ENCODE data around the gene RAD51AP1. TPM values are rescaled to one million over a fixed set of nuclear protein-coding genes. Genes with fewer than 3 reads are reported as not detected.

Gene RAD51AP1
- total RNA-seq, 1 donor from 2014 or later = 31.0 TPM

DNA sequence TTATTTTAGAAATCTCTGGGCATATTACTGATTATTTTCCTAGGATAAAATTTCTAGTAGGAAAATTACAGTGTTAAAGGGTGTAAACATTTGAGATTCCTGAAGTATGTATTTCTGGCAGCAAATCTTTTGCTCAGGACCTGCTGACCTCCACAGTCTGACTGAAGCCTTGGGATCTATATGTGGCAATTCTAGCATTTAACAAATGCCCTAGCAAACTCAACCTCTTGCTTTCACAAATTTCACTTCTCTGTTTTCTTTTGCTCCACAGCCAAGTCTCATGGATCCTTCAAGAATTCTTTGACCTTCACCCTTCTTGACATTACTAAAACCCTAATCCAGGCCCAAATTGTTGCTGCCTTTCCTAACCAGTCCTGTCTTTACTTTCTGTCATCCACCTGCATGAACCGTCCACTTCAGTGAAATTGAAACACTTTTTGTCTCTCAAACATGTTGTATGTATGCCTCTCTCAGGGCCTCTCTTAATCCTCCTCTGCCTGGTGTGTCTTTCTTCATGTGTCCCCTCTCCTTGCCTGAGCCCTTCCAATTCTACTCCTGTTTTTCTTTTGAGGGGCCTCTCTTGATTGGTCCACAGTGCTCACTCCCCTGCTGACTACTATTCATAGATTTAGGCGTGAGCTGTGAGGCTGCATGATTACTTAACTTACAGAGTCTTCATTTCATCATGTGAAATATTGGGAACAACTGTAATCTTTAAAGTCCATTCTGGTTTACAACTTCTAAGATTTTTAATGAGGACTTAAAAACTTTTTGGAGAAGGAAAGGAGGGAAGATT, 18.2 kb downstream of the RAD51AP1 start:
- DNase-seq (ENCODE audit: low spot score) = no peak
- Mint-ChIP-seq H3K27ac (no peak overlapping the region), H3K27me3 (ENCODE audit: low read depth) (no peaks in the 10 kb centered on the region), H3K4me3 (ENCODE audit: low read depth) (no peak overlapping the region), H3K9me3 (no peaks in the 10 kb centered on the region), H3K36me3 (ENCODE audit: low read depth) (peaks cover 32% of the 10 kb centered on the region), H3K4me1 (ENCODE audit: low read depth) (peaks cover 2% of the 10 kb centered on the region)
- intact Hi-C loops (cut with micrococcal nuclease) = no loop called here

DNA sequence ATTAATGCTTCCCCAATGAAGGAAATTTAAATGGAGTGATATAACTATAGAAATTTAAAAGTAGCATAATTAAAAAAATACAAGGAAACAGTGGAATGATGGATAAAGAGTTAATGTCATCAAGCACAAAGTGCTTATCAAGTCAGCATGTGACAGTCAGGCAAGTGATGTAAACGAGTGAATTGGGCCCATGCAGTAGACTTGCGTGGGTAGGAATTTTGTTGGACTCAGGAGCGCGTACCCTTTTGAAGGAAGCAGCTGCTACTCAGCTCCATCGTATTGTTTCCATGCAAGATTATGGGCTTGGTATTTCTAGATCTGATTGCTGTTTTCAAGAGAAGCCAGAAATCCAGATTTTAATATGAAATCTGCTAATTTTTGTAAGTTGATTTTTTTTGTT, 18.9 kb downstream of the RAD51AP1 start:
- no peak for DNase-seq (ENCODE audit: low spot score)
- Mint-ChIP-seq H3K4me3 (ENCODE audit: low read depth) (no peak overlapping the region), H3K27ac (no peak overlapping the region), H3K9me3 (no peaks in the 10 kb centered on the region), H3K36me3 (ENCODE audit: low read depth) (peaks cover 32% of the 10 kb centered on the region), H3K4me1 (ENCODE audit: low read depth) (peaks cover 3% of the 10 kb centered on the region), H3K27me3 (ENCODE audit: low read depth) (no peaks in the 10 kb centered on the region)
- intact Hi-C loops (cut with micrococcal nuclease) = no loop called here

DNA sequence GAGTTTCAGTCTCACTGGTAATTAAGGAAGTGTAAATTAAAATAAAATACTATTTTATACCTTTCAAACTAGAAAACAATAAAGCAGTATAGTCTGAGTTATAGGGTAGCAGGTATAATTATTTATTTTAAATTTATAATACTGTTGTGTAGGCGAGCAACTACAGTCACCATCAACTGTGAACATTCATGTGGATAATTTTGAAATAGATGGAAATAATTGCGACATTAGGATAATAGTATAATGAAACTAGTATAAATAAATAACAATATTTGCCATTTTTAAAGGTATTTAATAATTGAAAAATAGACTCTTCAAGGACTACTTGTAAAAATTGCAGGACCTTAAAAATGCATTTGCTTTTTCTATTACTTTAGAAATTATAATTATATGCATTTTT, 19.5 kb downstream of the RAD51AP1 start:
- H3K4me1 Mint-ChIP-seq (ENCODE audit: low read depth) = peaks cover 5% of the 10 kb centered on the region
- H3K27ac Mint-ChIP-seq = no peak overlapping the region

DNA sequence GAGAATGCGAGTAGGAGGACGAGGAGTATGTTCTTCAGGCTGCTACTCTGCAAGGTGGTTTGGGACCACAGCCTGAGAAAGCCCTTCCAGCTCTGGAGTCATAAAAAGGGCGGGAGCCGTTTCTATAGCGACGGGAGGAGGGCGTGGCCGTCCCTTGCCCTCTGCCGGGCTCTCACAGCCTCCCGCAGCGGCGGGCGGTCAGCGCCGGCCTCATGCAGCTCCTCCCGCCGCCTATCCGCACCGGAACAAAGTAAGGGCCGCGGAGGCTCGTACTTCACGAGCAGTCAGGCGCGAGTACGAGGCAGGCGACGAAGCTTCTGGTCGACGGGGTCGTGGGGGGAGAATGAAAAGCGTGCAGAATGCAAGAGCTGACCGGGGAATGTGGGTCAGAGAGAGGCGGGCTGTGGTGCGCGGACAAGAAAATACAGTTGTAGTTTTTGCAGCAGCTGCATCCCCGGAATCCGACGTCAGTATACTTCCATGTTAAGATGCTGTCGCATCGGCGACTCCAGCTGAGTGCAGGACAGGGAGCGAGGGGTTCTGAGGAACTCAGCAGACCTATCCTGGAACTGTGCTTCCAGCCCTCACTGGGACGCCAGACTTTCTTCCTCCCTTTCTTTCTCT, 23.5 kb downstream of the RAD51AP1 start, which contains the start of gene DYRK4:
Gene DYRK4 (plus strand): TSS at position 175 of the 624 bp plus-strand sequence. CDS start 38 bp downstream, at position 213.
- H3K36me3 Mint-ChIP-seq (ENCODE audit: low read depth) = peaks cover 13% of the 10 kb centered on the region
- H3K27me3 Mint-ChIP-seq (ENCODE audit: low read depth) = no peaks in the 10 kb centered on the region
- DNase-seq (ENCODE audit: low spot score) = no peak
- intact Hi-C loops (cut with micrococcal nuclease) = no loop called here
- H3K4me1 Mint-ChIP-seq (ENCODE audit: low read depth) = peaks cover 14% of the 10 kb centered on the region
- H3K4me3 Mint-ChIP-seq (ENCODE audit: low read depth) = peak within 1 kb of the TSS; percentile 43
- H3K9me3 Mint-ChIP-seq = no peaks in the 10 kb centered on the region
- H3K27ac Mint-ChIP-seq = no peak within 1 kb of the TSS

More for the DNA sequence above, 19.5 kb downstream of the RAD51AP1 start:
- DNase-seq (ENCODE audit: low spot score) = no peak
- H3K27me3 Mint-ChIP-seq (ENCODE audit: low read depth) = no peaks in the 10 kb centered on the region
- H3K36me3 Mint-ChIP-seq (ENCODE audit: low read depth) = peaks cover 32% of the 10 kb centered on the region
- no peak overlapping the region for H3K4me3 Mint-ChIP-seq (ENCODE audit: low read depth)
- intact Hi-C loops (cut with micrococcal nuclease) = no loop called here
- H3K9me3 Mint-ChIP-seq = no peaks in the 10 kb centered on the region

DNA sequence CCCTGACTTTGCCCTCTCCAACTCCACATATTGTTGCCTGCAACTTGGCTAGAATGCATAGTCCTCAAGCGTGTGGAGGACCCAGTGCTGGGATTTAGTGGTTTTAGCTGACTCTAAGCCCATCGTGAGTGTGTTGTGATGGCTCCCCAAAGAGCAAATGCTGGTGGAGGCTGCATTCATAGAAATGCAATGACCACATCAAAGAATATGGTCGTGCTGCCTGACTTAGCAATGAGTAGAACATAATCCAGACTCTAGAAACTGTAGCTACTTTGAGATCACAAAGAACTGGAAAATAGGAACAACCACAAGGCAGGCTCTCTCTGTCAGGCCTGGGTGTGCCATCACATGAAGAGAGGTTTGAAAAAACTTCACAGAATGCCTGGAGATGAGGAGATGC, 24.6 kb downstream of the RAD51AP1 start:
- H3K27me3 Mint-ChIP-seq (ENCODE audit: low read depth) = no peaks in the 10 kb centered on the region
- intact Hi-C loops (cut with micrococcal nuclease) = no loop called here
- H3K27ac Mint-ChIP-seq = no peak overlapping the region
- peaks cover 12% of the 10 kb centered on the region for H3K36me3 Mint-ChIP-seq (ENCODE audit: low read depth)
- no peaks in the 10 kb centered on the region for H3K9me3 Mint-ChIP-seq
- DNase-seq (ENCODE audit: low spot score) = no peak
- H3K4me3 Mint-ChIP-seq (ENCODE audit: low read depth) = no peak overlapping the region
- H3K4me1 Mint-ChIP-seq (ENCODE audit: low read depth) = peaks cover 15% of the 10 kb centered on the region

DNA sequence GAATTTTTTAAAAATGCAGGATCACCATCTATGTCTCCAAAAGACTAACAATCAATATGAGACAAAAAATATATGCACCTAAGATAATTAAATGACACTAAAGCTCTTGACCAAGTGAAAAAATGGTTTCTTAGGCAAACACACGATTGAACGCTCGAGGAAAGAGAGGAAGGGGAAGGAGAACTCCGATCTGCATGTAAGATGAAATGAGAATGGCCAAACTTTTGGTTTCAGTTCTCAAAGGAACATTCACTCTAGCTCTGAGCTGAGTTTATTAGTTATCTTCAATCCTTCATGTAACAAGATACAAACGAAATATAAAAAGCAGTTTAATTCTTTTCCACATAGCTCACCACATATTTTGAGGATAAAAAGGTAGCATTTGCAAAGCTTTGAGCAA, 26.1 kb downstream of the RAD51AP1 start:
- Mint-ChIP-seq H3K27me3 (ENCODE audit: low read depth) (no peaks in the 10 kb centered on the region), H3K36me3 (ENCODE audit: low read depth) (peaks cover 12% of the 10 kb centered on the region), H3K4me1 (ENCODE audit: low read depth) (peaks cover 15% of the 10 kb centered on the region), H3K27ac (no peak overlapping the region), H3K4me3 (ENCODE audit: low read depth) (peak overlapping the region; percentile 5), H3K9me3 (no peaks in the 10 kb centered on the region)
- intact Hi-C loops (cut with micrococcal nuclease) = no loop called here
- no peak for DNase-seq (ENCODE audit: low spot score)

DNA sequence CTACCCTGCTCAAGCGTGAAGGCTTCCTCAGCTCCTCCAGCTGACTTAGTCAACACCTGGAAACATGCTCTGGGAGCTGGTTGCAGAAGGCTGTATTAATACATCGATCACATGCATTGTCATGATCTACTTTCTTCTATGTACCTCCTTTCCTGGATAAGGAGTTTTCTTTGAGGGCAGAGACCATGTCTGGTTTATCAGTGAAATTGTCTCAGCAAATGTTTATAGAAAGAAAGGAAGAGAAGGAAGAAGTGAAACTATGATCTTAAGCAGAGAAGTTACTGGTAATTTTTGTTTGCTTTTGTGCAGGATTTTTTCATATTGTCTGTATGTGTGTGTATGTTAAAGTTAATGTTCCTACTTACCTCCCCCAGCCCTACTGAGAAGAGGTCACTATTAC, 27.8 kb downstream of the RAD51AP1 start:
- Mint-ChIP-seq H3K27ac (no peak overlapping the region), H3K36me3 (ENCODE audit: low read depth) (peaks cover 3% of the 10 kb centered on the region), H3K4me1 (ENCODE audit: low read depth) (peaks cover 15% of the 10 kb centered on the region), H3K27me3 (ENCODE audit: low read depth) (no peaks in the 10 kb centered on the region), H3K9me3 (no peaks in the 10 kb centered on the region), H3K4me3 (ENCODE audit: low read depth) (no peak overlapping the region)
- intact Hi-C loops (cut with micrococcal nuclease) = no loop called here
- DNase-seq (ENCODE audit: low spot score) = no peak

DNA sequence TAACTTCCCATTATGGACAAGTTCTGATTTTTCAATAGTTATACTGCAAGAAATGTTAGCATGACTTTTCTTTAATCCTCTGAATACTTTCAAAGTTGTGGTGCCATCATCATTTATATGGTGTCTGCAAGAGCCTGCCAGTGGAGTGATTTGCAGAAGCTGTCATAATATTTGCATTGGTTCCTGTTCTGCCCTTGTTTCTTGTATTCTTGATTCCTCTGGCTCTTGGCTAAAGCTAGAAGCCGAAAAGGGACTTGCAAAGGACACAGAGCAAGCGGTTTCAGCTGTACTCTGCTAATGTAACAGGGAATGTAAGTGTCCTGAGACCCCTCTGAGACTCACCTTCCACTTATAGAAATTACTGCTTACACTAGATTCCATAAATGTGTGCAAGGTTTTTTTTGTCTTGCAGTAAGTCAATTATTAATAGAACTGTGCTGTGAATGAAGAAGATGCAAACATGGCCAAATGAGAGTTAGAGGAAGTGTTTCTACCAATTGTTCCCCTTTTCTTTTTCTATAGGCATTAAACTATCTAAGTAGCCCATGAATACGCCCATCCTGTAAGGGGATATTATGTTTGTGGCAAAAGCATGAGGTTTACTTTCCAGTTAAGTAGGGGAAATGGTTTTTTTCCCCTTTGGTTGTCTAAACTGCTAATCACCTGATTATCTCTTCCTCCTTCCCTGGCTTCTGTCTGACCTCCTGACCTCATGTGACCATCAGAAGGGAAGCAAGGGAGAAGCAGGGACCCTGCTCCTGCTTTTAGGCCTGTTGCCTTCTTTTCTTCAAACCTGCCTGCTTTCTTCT, 28.6 kb downstream of the RAD51AP1 start:
- H3K27me3 Mint-ChIP-seq (ENCODE audit: low read depth) = no peaks in the 10 kb centered on the region
- DNase-seq (ENCODE audit: low spot score) = no peak
- H3K9me3 Mint-ChIP-seq = no peaks in the 10 kb centered on the region
- H3K27ac Mint-ChIP-seq = no peak overlapping the region
- intact Hi-C loops (cut with micrococcal nuclease) = no loop called here
- no peak overlapping the region for H3K4me3 Mint-ChIP-seq (ENCODE audit: low read depth)
- no peaks in the 10 kb centered on the region for H3K36me3 Mint-ChIP-seq (ENCODE audit: low read depth)
- H3K4me1 Mint-ChIP-seq (ENCODE audit: low read depth) = peaks cover 12% of the 10 kb centered on the region

DNA sequence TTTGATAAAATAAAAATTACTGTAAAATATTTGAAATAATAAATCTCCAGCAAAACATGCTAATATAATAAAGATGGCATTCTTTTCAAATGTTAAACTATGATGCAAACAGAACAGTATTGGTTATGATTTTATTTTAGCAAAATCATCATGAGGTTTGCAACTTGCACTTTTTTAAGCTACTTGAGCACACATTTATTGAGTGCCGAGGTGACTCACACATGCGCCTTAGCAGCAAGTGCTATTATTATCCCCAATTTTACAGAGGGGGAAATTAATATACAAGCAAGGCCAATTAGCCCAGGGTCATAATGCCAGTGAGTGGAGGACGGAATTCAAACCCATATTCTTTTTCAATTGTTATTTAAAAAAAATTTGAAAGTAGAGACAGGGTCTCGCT, 30.6 kb downstream of the RAD51AP1 start:
- Mint-ChIP-seq H3K9me3 (no peaks in the 10 kb centered on the region), H3K27ac (no peak overlapping the region), H3K36me3 (ENCODE audit: low read depth) (no peaks in the 10 kb centered on the region), H3K4me1 (ENCODE audit: low read depth) (peaks cover 9% of the 10 kb centered on the region), H3K4me3 (ENCODE audit: low read depth) (no peak overlapping the region), H3K27me3 (ENCODE audit: low read depth) (no peaks in the 10 kb centered on the region)
- intact Hi-C loops (cut with micrococcal nuclease) = no loop called here
- no peak for DNase-seq (ENCODE audit: low spot score)

DNA sequence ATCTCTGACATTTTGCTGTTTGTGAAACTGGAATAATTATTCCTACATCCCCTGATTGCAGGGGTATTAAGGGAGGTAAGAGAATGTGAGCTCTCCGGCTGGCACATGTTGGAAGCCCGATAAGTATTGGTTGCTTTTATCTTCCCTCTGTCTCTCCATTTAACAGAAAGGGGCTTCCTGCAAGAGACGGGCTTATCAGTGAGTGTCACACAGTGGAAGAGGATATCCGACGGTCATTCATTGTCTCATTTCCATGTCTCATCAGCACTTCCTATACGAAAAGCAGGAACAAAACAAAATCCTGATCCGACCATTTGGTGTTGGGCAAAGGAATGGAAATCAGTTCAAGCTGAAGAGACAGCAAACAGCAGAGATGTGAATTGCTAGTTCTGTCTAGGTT, 34.0 kb downstream of the RAD51AP1 start:
- intact Hi-C loops (cut with micrococcal nuclease) = no loop called here
- Mint-ChIP-seq H3K27me3 (ENCODE audit: low read depth) (peaks cover 7% of the 10 kb centered on the region), H3K4me1 (ENCODE audit: low read depth) (no peaks in the 10 kb centered on the region), H3K36me3 (ENCODE audit: low read depth) (no peaks in the 10 kb centered on the region), H3K27ac (no peak overlapping the region), H3K4me3 (ENCODE audit: low read depth) (no peak overlapping the region), H3K9me3 (no peaks in the 10 kb centered on the region)
- DNase-seq (ENCODE audit: low spot score) = no peak

DNA sequence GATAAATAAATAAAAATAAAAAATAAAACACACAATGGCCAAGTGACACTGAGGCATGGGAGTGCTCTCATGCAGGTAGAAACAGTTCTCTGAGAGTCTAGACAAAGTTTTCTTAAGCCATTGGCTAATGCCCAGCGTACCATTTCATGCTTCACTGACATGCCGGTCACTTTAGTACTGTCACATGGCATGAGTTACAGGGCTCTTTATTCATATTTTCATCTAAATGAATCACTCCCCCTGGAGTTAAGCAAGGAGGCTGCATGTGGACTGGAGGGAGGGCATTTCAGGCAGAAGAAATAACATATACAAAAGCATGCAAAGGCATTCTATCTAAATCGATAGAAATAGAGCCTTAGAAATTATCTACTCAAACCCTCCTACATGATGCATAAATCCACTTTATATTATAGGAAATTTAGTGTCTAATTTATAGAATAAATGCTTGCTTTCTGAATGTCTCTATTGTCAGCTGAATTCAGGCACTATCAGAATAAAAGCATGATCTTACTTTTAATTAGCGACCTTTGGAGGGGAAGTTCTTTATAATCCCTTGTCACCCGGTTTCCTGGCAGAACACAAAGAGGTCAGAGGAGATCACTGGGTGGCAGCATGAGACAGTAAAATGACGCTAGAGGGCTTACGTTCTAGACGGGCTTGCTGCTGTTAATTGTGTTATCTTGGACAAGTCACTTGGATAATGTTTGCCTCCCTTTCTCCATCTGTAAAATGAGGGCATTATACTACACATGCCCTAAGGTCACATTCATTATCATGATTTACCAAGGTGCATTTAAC, 40.8 kb downstream of the RAD51AP1 start:
- no peaks in the 10 kb centered on the region for H3K36me3 Mint-ChIP-seq (ENCODE audit: low read depth)

DNA sequence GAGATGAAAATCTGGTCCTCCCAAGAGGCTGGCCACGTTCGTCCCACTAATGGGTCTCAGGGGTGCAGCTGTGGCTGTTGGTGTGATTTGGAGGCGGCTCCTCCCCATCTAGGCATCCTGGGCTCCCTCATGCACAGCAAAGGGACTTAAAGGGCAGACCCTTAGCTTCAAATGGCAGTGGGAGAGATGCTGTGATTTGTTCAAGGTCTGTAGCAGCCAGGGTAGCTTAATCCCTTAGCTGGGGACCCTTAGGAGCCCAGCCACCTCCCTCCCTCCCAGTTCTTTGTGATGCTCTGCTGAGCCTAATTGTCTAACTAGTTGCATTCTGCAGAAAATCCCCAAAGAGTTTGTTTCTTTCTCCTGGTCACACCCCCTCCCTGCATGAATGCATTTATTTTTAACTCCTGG, 41.6 kb downstream of the RAD51AP1 start:
- Mint-ChIP-seq H3K4me1 (ENCODE audit: low read depth) (no peaks in the 10 kb centered on the region), H3K9me3 (no peaks in the 10 kb centered on the region), H3K27ac (no peak overlapping the region), H3K36me3 (ENCODE audit: low read depth) (no peaks in the 10 kb centered on the region), H3K27me3 (ENCODE audit: low read depth) (peaks cover 7% of the 10 kb centered on the region), H3K4me3 (ENCODE audit: low read depth) (no peak overlapping the region)
- no peak for DNase-seq (ENCODE audit: low spot score)
- intact Hi-C loops (cut with micrococcal nuclease) = no loop called here

More for the DNA sequence above, 40.8 kb downstream of the RAD51AP1 start:
- no peak for DNase-seq (ENCODE audit: low spot score)
- Mint-ChIP-seq H3K9me3 (no peaks in the 10 kb centered on the region), H3K27me3 (ENCODE audit: low read depth) (peaks cover 7% of the 10 kb centered on the region), H3K4me3 (ENCODE audit: low read depth) (no peak overlapping the region), H3K27ac (no peak overlapping the region), H3K4me1 (ENCODE audit: low read depth) (no peaks in the 10 kb centered on the region)
- intact Hi-C loops (cut with micrococcal nuclease) = no loop called here

All from activated T-helper 2 cell treated with anti-CD3 and anti-CD28 coated beads, Interferon-gamma antibody, Interleukin-2, Interleukin-4, amounts not matched to agents 10 μg/mL and 5 μg/mL and 100 μg/mL, durations not matched to agents 14 hours and 24 hours and 36 hours (primary cell).